SK-N-MC (cell line): ENCODE measurements around the gene RAPGEF2.
A peak's percentile ranks its signal among the peaks of the same experiment; 100 is the strongest.

ENCODE experiments used
- DNase-seq: peaks from one replicate; pipeline ENCODE4 v3.0.0-alpha.2; 2011; ENCODE audit warnings: low read depth, low spot score
- H3K27ac ChIP-seq: fragments of 200-600 bp; sonication (generic); 2 replicates; pipeline ENCODE4 v1.5.1; 2016; ENCODE audit warnings: mixed run types
- H3K36me3 ChIP-seq: fragments of 200-600 bp; sonication (generic); 2 replicates; pipeline ENCODE4 v1.6.1; 2017; ENCODE audit warnings: antibody characterized with exemption, low read length, mixed read lengths; ENCODE audit not compliant: insufficient read depth
- H3K4me3 ChIP-seq: fragments of 200-600 bp; sonication (generic); 2 replicates; pipeline ENCODE4 v1.5.1; 2016
- H3K9ac ChIP-seq: fragments of 200-600 bp; sonication (generic); 2 replicates; pipeline ENCODE4 v1.8.0; 2017; ENCODE audit warnings: mixed run types, mixed read lengths; ENCODE audit not compliant: insufficient read length
- H3K9me3 ChIP-seq: fragments of 200-600 bp; sonication (generic); 2 replicates; pipeline ENCODE4 v1.6.1; 2017; ENCODE audit warnings: low read depth, mild to moderate bottlenecking, antibody characterized with exemption, low read length, moderate library complexity, mixed read lengths
- EZH2 ChIP-seq: fragments of 200-600 bp; sonication (generic); IDR thresholded peaks from one replicate; pipeline ENCODE4 v1.6.1; 2017; ENCODE audit warnings: antibody characterized with exemption
- FOXP2 ChIP-seq: optimal IDR thresholded peaks from 2 replicates; pipeline ENCODE3; 2011; ENCODE audit warnings: mild to moderate bottlenecking, moderate library complexity; ENCODE audit not compliant: insufficient read depth; ENCODE audit errors: extremely low read length, control extremely low read depth
- POLR2AphosphoS5 ChIP-seq: IDR thresholded peaks from 2 replicates; pipeline ENCODE4 v1.6.1; 2012; ENCODE audit warnings: mild to moderate bottlenecking, low read depth, low read length, borderline replicate concordance

RAPGEF2 gene

GRCh38 chr4:159281771-159282170, 178.9 kb downstream of the RAPGEF2 start:
- DNase-seq: no peak
- Histone ChIP-seq H3K9me3 (no peaks in the 10 kb centered on the region), H3K27ac (peak overlapping the region; percentile 96), H3K9ac (no peak overlapping the region), H3K4me3 (no peak overlapping the region), H3K36me3 (no peaks in the 10 kb centered on the region)
- TF ChIP-seq POLR2AphosphoS5 (no peak), FOXP2 (no peak), EZH2 (no peak)

- Histone ChIP-seq H3K9ac (peak overlapping the region; percentile 56), H3K9me3 (no peaks in the 10 kb centered on the region), H3K36me3 (no peaks in the 10 kb centered on the region), H3K27ac (peak overlapping the region; percentile 96), H3K4me3 (no peak overlapping the region)
- TF ChIP-seq FOXP2: no peak
- TF ChIP-seq EZH2: no peak
- no peak for TF ChIP-seq POLR2AphosphoS5
- no peak for DNase-seq
These were observed 179.4 kb downstream of the RAPGEF2 start for GRCh38 chr4:159282329-159282728.

- Histone ChIP-seq H3K9ac (peak overlapping the region; percentile 56), H3K9me3 (no peaks in the 10 kb centered on the region), H3K36me3 (no peaks in the 10 kb centered on the region), H3K4me3 (peak overlapping the region; percentile 13; the same call in 1 of the 2 replicates), H3K27ac (peak overlapping the region; percentile 96)
- TF ChIP-seq EZH2 (no peak), POLR2AphosphoS5 (no peak), FOXP2 (no peak)
- DNase-seq: no peak
These were observed 180.1 kb downstream of the RAPGEF2 start for GRCh38 chr4:159282944-159283343.

- TF ChIP-seq EZH2 (no peak), POLR2AphosphoS5 (no peak), FOXP2 (no peak)
- peak; percentile 62 for DNase-seq
- peak overlapping the region; percentile 63 for H3K4me3 ChIP-seq
- no peaks in the 10 kb centered on the region for H3K36me3 ChIP-seq
- H3K9me3 ChIP-seq: no peaks in the 10 kb centered on the region
- peak overlapping the region; percentile 73 for H3K9ac ChIP-seq
- peak overlapping the region; percentile 96 for H3K27ac ChIP-seq
These were observed 180.8 kb downstream of the RAPGEF2 start for GRCh38 chr4:159283696-159284095.

DNA sequence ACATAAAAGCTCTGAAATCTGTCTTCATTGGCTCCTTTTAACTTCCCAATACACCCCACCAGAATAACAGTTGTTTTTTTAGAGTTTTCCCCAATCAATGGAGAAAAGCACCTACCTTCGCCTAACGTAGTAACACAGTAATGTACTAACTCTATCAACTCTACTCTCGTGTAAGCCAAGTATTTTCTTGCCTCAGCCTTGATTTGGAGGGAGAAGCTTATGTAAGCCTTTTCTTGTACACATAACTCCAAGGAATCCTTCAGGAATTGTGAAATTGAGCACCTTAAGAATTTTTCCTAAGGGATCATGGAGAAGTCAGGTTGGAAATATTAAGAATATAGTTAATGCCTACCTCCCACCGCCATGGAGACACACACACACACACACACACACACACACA, 181.2 kb downstream of the RAPGEF2 start:
- no peaks in the 10 kb centered on the region for H3K36me3 ChIP-seq
- H3K27ac ChIP-seq: peak overlapping the region; percentile 96
- H3K9ac ChIP-seq: peak overlapping the region; percentile 73
- TF ChIP-seq FOXP2: no peak
- no peak for TF ChIP-seq EZH2
- TF ChIP-seq POLR2AphosphoS5: no peak
- no peaks in the 10 kb centered on the region for H3K9me3 ChIP-seq
- H3K4me3 ChIP-seq: peak overlapping the region; percentile 63
- DNase-seq: no peak

DNA sequence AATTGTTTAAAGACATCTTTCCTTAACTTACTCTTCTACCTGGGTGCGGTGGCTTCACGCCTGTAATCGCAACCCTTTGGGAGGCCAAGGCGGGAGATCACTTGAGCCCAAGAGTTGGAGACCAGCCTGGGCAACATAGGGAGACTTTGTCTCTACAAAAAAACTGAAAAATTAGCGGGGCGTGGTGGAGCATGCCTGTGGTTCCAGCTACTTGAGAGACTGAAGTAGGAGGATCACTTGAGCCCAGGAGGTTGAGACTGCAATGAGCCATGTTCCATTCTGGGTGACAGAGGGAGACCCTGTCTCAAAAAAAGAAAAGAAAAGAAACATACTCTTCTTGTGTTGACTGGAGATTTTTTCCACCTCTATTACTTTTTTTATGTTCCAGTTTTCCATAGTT, 181.9 kb downstream of the RAPGEF2 start:
- Histone ChIP-seq H3K36me3 (no peaks in the 10 kb centered on the region), H3K4me3 (no peak overlapping the region), H3K9ac (no peak overlapping the region), H3K27ac (peak overlapping the region; percentile 96), H3K9me3 (no peaks in the 10 kb centered on the region)
- TF ChIP-seq FOXP2: no peak
- no peak for TF ChIP-seq EZH2
- no peak for TF ChIP-seq POLR2AphosphoS5
- no peak for DNase-seq

DNA sequence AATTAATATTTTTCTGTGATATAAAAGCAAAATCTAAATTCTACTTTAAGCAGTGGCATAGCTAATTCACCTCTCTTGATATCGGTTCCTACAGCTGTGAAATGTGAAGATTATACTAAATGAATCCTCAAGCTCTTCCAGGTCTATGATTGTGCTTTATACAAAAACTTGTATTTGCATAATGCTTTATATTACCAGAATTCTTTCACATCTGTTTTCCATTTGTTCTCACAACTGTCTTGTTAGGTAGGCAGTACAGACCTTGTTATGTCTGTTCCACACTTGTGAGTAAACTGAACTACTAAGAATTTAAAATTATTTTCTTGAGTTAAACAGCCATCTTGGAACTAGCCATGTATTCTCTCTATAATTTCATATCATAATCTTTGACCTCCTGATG, 184.9 kb downstream of the RAPGEF2 start:
- peak overlapping the region; percentile 35 for H3K4me3 ChIP-seq
- DNase-seq: no peak
- no peaks in the 10 kb centered on the region for H3K36me3 ChIP-seq
- TF ChIP-seq FOXP2 (no peak), POLR2AphosphoS5 (no peak), EZH2 (no peak)
- H3K27ac ChIP-seq: peak overlapping the region; percentile 73
- no peaks in the 10 kb centered on the region for H3K9me3 ChIP-seq
- H3K9ac ChIP-seq: no peak overlapping the region

DNA sequence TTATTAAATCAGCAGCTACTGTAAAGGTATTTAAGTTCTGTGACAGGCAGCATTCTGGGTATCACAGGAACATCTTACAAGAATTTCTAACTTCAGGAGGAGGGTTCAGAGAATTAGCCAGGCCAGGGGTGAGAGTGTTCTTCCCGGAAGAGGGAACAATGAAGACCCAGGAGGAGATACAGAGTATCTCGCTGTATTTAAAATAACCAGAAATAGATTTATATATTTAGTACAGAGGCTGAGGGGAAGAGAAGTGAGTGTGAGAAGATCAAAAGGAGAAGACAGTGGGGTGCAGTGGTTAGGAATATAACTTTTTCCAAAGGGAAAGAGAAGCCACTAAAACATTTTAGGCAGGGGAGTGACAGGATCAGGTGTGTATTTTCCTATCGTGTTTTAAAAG, 186.8 kb downstream of the RAPGEF2 start:
- no peaks in the 10 kb centered on the region for H3K9me3 ChIP-seq
- DNase-seq: no peak
- no peak overlapping the region for H3K9ac ChIP-seq
- no peak overlapping the region for H3K4me3 ChIP-seq
- no peaks in the 10 kb centered on the region for H3K36me3 ChIP-seq
- TF ChIP-seq FOXP2 (no peak), EZH2 (no peak), POLR2AphosphoS5 (no peak)
- no peak overlapping the region for H3K27ac ChIP-seq

GRCh38 chr4:159290321-159291030, 187.6 kb downstream of the RAPGEF2 start:
- no peaks in the 10 kb centered on the region for H3K9me3 ChIP-seq
- no peak for DNase-seq
- no peak overlapping the region for H3K4me3 ChIP-seq
- H3K27ac ChIP-seq: no peak overlapping the region
- no peak overlapping the region for H3K9ac ChIP-seq
- no peaks in the 10 kb centered on the region for H3K36me3 ChIP-seq
- TF ChIP-seq FOXP2 (no peak), POLR2AphosphoS5 (no peak), EZH2 (no peak)
